Immature natural killer cell (primary cell): ENCODE measurements around the gene DDX1. TPM values are rescaled to one million over a fixed set of nuclear protein-coding genes. Genes with fewer than 3 reads are reported as not detected.
"Not testable (repeated sequence)": the region's sequence is repeated elsewhere in the genome, so short reads cannot be mapped to it uniquely, and the experiment has no call there.

ENCODE experiments used
- DNase-seq, 3 donors: peaks; one replicate each; pipeline ENCODE4 v3.0.0; 2022; ENCODE audit warnings: mixed read lengths in 1 of 3
- H3K27ac Mint-ChIP-seq, 6 donors: one replicate each; pipeline ENCODE4 v1.8.0; 2020; ENCODE audit warnings: mixed read lengths in 6 of 6, mild to moderate bottlenecking in 5 of 6, inconsistent platforms in 4 of 6, moderate library complexity in 3 of 6
- H3K27me3 Mint-ChIP-seq, 3 donors: one replicate each; pipeline ENCODE4 v1.8.0; 2020 to 2021; ENCODE audit warnings: low read depth in 3 of 3, mild to moderate bottlenecking in 3 of 3, mixed read lengths in 3 of 3, moderate library complexity in 3 of 3, inconsistent platforms in 1 of 3
- H3K36me3 Mint-ChIP-seq, 3 donors: one replicate each; pipeline ENCODE4 v1.8.0; 2020; ENCODE audit warnings: mixed read lengths in 3 of 3, inconsistent platforms in 2 of 3, mild to moderate bottlenecking in 2 of 3
- H3K4me1 Mint-ChIP-seq, 2 donors: one replicate each; pipeline ENCODE4 v1.8.0; 2020; ENCODE audit warnings: inconsistent platforms in 2 of 2, mild to moderate bottlenecking in 2 of 2, mixed read lengths in 2 of 2, moderate library complexity in 1 of 2
- H3K4me3 Mint-ChIP-seq, 5 donors: one replicate each; pipeline ENCODE4 v1.8.0; 2020; ENCODE audit warnings: mild to moderate bottlenecking in 5 of 5, mixed read lengths in 5 of 5, inconsistent platforms in 3 of 5, moderate library complexity in 3 of 5
- H3K9me3 Mint-ChIP-seq, 6 donors: one replicate each; pipeline ENCODE4 v1.8.0; 2020; ENCODE audit warnings: mild to moderate bottlenecking in 6 of 6, mixed read lengths in 6 of 6, inconsistent platforms in 4 of 6, moderate library complexity in 3 of 6
- polyA plus RNA-seq, 3 donors: library from polyadenylated mRNA; unstranded; fragments of 300-500 nt; fragmentation: Illumina TruSeq; gene quantifications; one replicate each; pipeline ENCODE4 v1.2.3, GENCODE V29; 2021

The DDX1 gene
- 10 to 100 TPM; 34.1 to 51.9 (median 47.9) TPM for polyA plus RNA-seq

- H3K4me1 Mint-ChIP-seq, result peaks cover 36 to 54% of the 10 kb centered on the region in 2 donors
Observed at GRCh38 chr2:15591692-15592463, at the start of gene DDX1. Gene DDX1 (plus strand): TSS chr2:15591868. CDS start chr2:15591934, 66 bp downstream.

GRCh38 chr2:15542269-15542668 is 49.4 kb upstream of the DDX1 start:
- not testable (repeated sequence) for H3K27ac Mint-ChIP-seq, H3K9me3 Mint-ChIP-seq, H3K27me3 Mint-ChIP-seq, H3K4me3 Mint-ChIP-seq, DNase-seq
- peaks cover 0 to 11% of the 10 kb centered on the region in 2 donors for H3K4me1 Mint-ChIP-seq
- H3K36me3 Mint-ChIP-seq, result peaks cover 4 to 15% (median 7%) of the 10 kb centered on the region in 3 donors

More at GRCh38 chr2:15591692-15592463, at the start of gene DDX1:
- DNase-seq, result peak; percentile 79 to 84 (median 83)
- Mint-ChIP-seq H3K9me3 (no peaks in the 10 kb centered on the region), H3K4me3 (peak within 1 kb of the TSS; percentile 92 to 95 (median 94)), H3K36me3 (peaks cover 0 to 7% (median 5%) of the 10 kb centered on the region in 3 donors), H3K27me3 (peaks cover 0 to 4% (median 3%) of the 10 kb centered on the region in 3 donors), H3K27ac (peak within 1 kb of the TSS; percentile 81 to 95 (median 89))

- Mint-ChIP-seq H3K9me3 (no peaks in the 10 kb centered on the region), H3K36me3 (peaks cover 3 to 18% (median 4%) of the 10 kb centered on the region in 3 donors), H3K27ac (no peak overlapping the region), H3K4me1 (peaks cover 0 to 11% of the 10 kb centered on the region in 2 donors), H3K4me3 (no peak overlapping the region), H3K27me3 (peaks cover 0 to 2% (median 0%) of the 10 kb centered on the region in 3 donors)
- no peak for DNase-seq
Observed at GRCh38 chr2:15543053-15543452, 48.6 kb upstream of the DDX1 start.

- no peaks in the 10 kb centered on the region for H3K9me3 Mint-ChIP-seq
- no peak overlapping the region for H3K27ac Mint-ChIP-seq
- H3K4me1 Mint-ChIP-seq, result peaks cover 0 to 11% of the 10 kb centered on the region in 2 donors
- peaks cover 0 to 2% (median 0%) of the 10 kb centered on the region in 3 donors for H3K27me3 Mint-ChIP-seq
- H3K4me3 Mint-ChIP-seq, result no peak overlapping the region
- peaks cover 4 to 20% (median 5%) of the 10 kb centered on the region in 3 donors for H3K36me3 Mint-ChIP-seq
- DNase-seq, result no peak
Observed at GRCh38 chr2:15543541-15543940, 48.1 kb upstream of the DDX1 start.

- DNase-seq, result no peak
- H3K27ac Mint-ChIP-seq, result no peak overlapping the region
- H3K36me3 Mint-ChIP-seq, result peaks cover 4 to 21% (median 12%) of the 10 kb centered on the region in 3 donors
- peaks cover 0 to 11% of the 10 kb centered on the region in 2 donors for H3K4me1 Mint-ChIP-seq
- H3K4me3 Mint-ChIP-seq, result no peak overlapping the region
- peaks cover 0 to 2% (median 0%) of the 10 kb centered on the region in 3 donors for H3K27me3 Mint-ChIP-seq
- H3K9me3 Mint-ChIP-seq, result no peaks in the 10 kb centered on the region
Observed at GRCh38 chr2:15544227-15544626, 47.4 kb upstream of the DDX1 start.

GRCh38 chr2:15546297-15547098 is 45.2 kb upstream of the DDX1 start:
- H3K27me3 Mint-ChIP-seq, result no peaks in the 10 kb centered on the region
- no peak for DNase-seq
- peaks cover 0 to 17% (median 13%) of the 10 kb centered on the region in 3 donors for H3K36me3 Mint-ChIP-seq
- no peak overlapping the region for H3K4me3 Mint-ChIP-seq
- H3K27ac Mint-ChIP-seq, result no peak overlapping the region
- H3K4me1 Mint-ChIP-seq, result peaks cover 0 to 5% of the 10 kb centered on the region in 2 donors
- H3K9me3 Mint-ChIP-seq, result no peaks in the 10 kb centered on the region

- Mint-ChIP-seq H3K27me3 (no peaks in the 10 kb centered on the region), H3K4me3 (no peak overlapping the region), H3K9me3 (no peaks in the 10 kb centered on the region), H3K36me3 (peaks cover 2 to 19% (median 16%) of the 10 kb centered on the region in 3 donors), H3K4me1 (peaks cover 0 to 5% of the 10 kb centered on the region in 2 donors), H3K27ac (no peak overlapping the region)
- no peak for DNase-seq
Observed at GRCh38 chr2:15547115-15547876, 44.4 kb upstream of the DDX1 start.

- no peaks in the 10 kb centered on the region for H3K4me1 Mint-ChIP-seq
- H3K4me3 Mint-ChIP-seq, result no peak overlapping the region
- no peak overlapping the region for H3K27ac Mint-ChIP-seq
- peaks cover 9 to 20% (median 14%) of the 10 kb centered on the region in 3 donors for H3K36me3 Mint-ChIP-seq
- no peak for DNase-seq
- H3K9me3 Mint-ChIP-seq, result no peaks in the 10 kb centered on the region
- H3K27me3 Mint-ChIP-seq, result no peaks in the 10 kb centered on the region
Observed at GRCh38 chr2:15548974-15549373, 42.7 kb upstream of the DDX1 start.

- Mint-ChIP-seq H3K4me1 (peaks cover 0 to 3% of the 10 kb centered on the region in 2 donors), H3K9me3 (no peaks in the 10 kb centered on the region), H3K27me3 (no peaks in the 10 kb centered on the region), H3K27ac (no peak overlapping the region), H3K36me3 (peaks cover 9 to 23% (median 17%) of the 10 kb centered on the region in 3 donors), H3K4me3 (no peak overlapping the region)
- DNase-seq, result no peak
Observed at GRCh38 chr2:15553519-15553918, 38.1 kb upstream of the DDX1 start.

GRCh38 chr2:15553951-15554350 is 37.7 kb upstream of the DDX1 start:
- Mint-ChIP-seq H3K36me3 (peaks cover 9 to 20% (median 12%) of the 10 kb centered on the region in 3 donors), H3K9me3 (no peaks in the 10 kb centered on the region), H3K4me1 (peaks cover 2 to 4% of the 10 kb centered on the region in 2 donors), H3K4me3 (no peak overlapping the region), H3K27ac (no peak overlapping the region), H3K27me3 (no peaks in the 10 kb centered on the region)
- DNase-seq, result no peak

- Mint-ChIP-seq H3K27me3 (no peaks in the 10 kb centered on the region), H3K27ac (no peak overlapping the region), H3K36me3 (peaks cover 8 to 16% (median 9%) of the 10 kb centered on the region in 3 donors), H3K4me1 (peaks cover 9 to 11% of the 10 kb centered on the region in 2 donors), H3K4me3 (no peak overlapping the region), H3K9me3 (no peaks in the 10 kb centered on the region)
- DNase-seq, result no peak
Observed at GRCh38 chr2:15554525-15555218, 37.0 kb upstream of the DDX1 start.

GRCh38 chr2:15555760-15556193 is 35.9 kb upstream of the DDX1 start:
- H3K9me3 Mint-ChIP-seq, result no peaks in the 10 kb centered on the region
- peaks cover 3 to 5% (median 4%) of the 10 kb centered on the region in 3 donors for H3K27me3 Mint-ChIP-seq
- peaks cover 20 to 21% of the 10 kb centered on the region in 2 donors for H3K4me1 Mint-ChIP-seq
- H3K36me3 Mint-ChIP-seq, result peaks cover 8 to 16% (median 9%) of the 10 kb centered on the region in 3 donors
- no peak overlapping the region for H3K27ac Mint-ChIP-seq
- H3K4me3 Mint-ChIP-seq, result no peak overlapping the region
- DNase-seq, result no peak
